ENCODE results near the gene GPR179.

Gene GPR179

GRCh38 chr17:38343608-38344419 lies at the start of gene GPR179:
Gene GPR179, minus strand, starts transcription at chr17:38343956. Its CDS starts 167 bp downstream, at chr17:38343789.
- TF ChIP-seq CTCF (conservative IDR thresholded peaks at IDR 0.05; ENCODE audit: control insufficient read depth, insufficient read depth, low read depth, low read length) = no peak
- no peak for DNase-seq (ENCODE audit: low read depth)
- H3K4me3 ChIP-seq (ENCODE audit: control insufficient read depth, low read depth, low read length) = no peak within 1 kb of the TSS

GRCh38 chr17:38379448-38379847 lies 35.7 kb upstream of the GPR179 start:
- no peak for TF ChIP-seq CTCF (conservative IDR thresholded peaks at IDR 0.05; ENCODE audit: control insufficient read depth, insufficient read depth, low read depth, low read length)
- DNase-seq (ENCODE audit: low read depth) = no peak

GRCh38 chr17:38369124-38369886 lies 25.5 kb upstream of the GPR179 start:
- TF ChIP-seq CTCF (conservative IDR thresholded peaks at IDR 0.05; ENCODE audit: control insufficient read depth, insufficient read depth, low read depth, low read length) = no peak
- DNase-seq (ENCODE audit: low read depth) = no peak
- H3K4me3 ChIP-seq (ENCODE audit: control insufficient read depth, low read depth, low read length) = no peak overlapping the region

More at GRCh38 chr17:38379448-38379847, 35.7 kb upstream of the GPR179 start:
- no peak overlapping the region for H3K4me3 ChIP-seq (ENCODE audit: control insufficient read depth, low read depth, low read length)

- no peak overlapping the region for H3K4me3 ChIP-seq (ENCODE audit: control insufficient read depth, low read depth, low read length)
- DNase-seq (ENCODE audit: low read depth) = peak; percentile 20
- TF ChIP-seq CTCF (conservative IDR thresholded peaks at IDR 0.05; ENCODE audit: control insufficient read depth, insufficient read depth, low read depth, low read length) = no peak
Measured at GRCh38 chr17:38364741-38365140, 21.0 kb upstream of the GPR179 start.

- no peak overlapping the region for H3K4me3 ChIP-seq (ENCODE audit: control insufficient read depth, low read depth, low read length)
- DNase-seq (ENCODE audit: low read depth) = no peak
Measured at GRCh38 chr17:38363016-38363415, 19.3 kb upstream of the GPR179 start.

More at GRCh38 chr17:38363016-38363415, 19.3 kb upstream of the GPR179 start:
- no peak for TF ChIP-seq CTCF (conservative IDR thresholded peaks at IDR 0.05; ENCODE audit: control insufficient read depth, insufficient read depth, low read depth, low read length)
